Right lobe of liver (tissue), 6 donors: Measurements from ENCODE around the gene RNF141. TPM values are rescaled to one million over a fixed set of nuclear protein-coding genes. Genes with fewer than 3 reads are reported as not detected.
A peak's percentile ranks its signal among the peaks of the same experiment; 100 is the strongest.

Source experiments
- ATAC-seq, 4 donors: fragments of 200-7000 bp; cut with Tn5 transposase; one replicate each; pipeline ENCODE4 v1.9.1; 2020; ENCODE audit warnings: mild to moderate bottlenecking in 4 of 4, moderate library complexity in 4 of 4
- DNase-seq, 3 donors: peaks; one replicate each; pipeline ENCODE4 v3.0.0-alpha.2; 2020
- H3K27ac ChIP-seq, 3 donors: fragments of 200-600 bp; one replicate each; pipeline ENCODE4 v1.8.0; 2022
- H3K27me3 ChIP-seq, 2 donors: fragments of 200-600 bp; one replicate each; pipeline ENCODE4 v1.8.0; 2022
- H3K36me3 ChIP-seq, 4 donors: fragments of 200-600 bp; sonication (generic) in 1 of 4; one replicate each; pipeline versions ENCODE4 v1.5.1 to v1.8.0; 2017 to 2022; ENCODE audit warnings: control low read depth in 1 of 4
- H3K4me1 ChIP-seq, 4 donors: fragments of 200-600 bp; sonication (generic) in 1 of 4; one replicate each; pipeline versions ENCODE4 v1.5.1 to v1.8.0; 2017 to 2022; ENCODE audit warnings: control low read depth in 1 of 4
- H3K4me3 ChIP-seq, 3 donors: fragments of 200-600 bp; one replicate each; pipeline ENCODE4 v1.8.0; 2022
- H3K9me3 ChIP-seq, 4 donors: fragments of 200-600 bp; sonication (generic) in 1 of 4; one replicate each; pipeline versions ENCODE4 v1.5.1 to v1.8.0; 2017 to 2022; ENCODE audit warnings: control low read depth in 1 of 4
- POLR2A ChIP-seq: fragments of 450-650 bp; IDR thresholded peaks from one replicate; pipeline ENCODE4 v1.6.1; 2017; ENCODE audit warnings: antibody characterized with exemption, mild to moderate bottlenecking
- WGBS: methylation state at CpG from one replicate; pipeline ENCODE4 v1.1.6; 2018; ENCODE audit warnings: low coverage, low lambda C conversion rate; ENCODE audit not compliant: insufficient coverage; ENCODE audit errors: missing lambda C conversion rate; 5-methylcytosine and 5-hydroxymethylcytosine counted together
- intact Hi-C, 2 donors: fragments of 100-400 bp; cut with DNase I; formaldehyde crosslinking; loops; one replicate each; pipeline versions ENCODE4 v1.11.2 to v1.14.1; 2022
- total RNA-seq, 6 experiments: library from RNA; depleted of rRNA in 2 of 6; stranded (reverse); fragments of >200 nt in 2 of 6; fragmentation: NEBNext Ultra II Directional in 3 of 6; extraction: Animal tissue kit (Norgen Biotek cat#: 25700) in 3 of 6; gene quantifications; one replicate each; pipeline versions ENCODE4 v1.1.0 to v1.2.4, GENCODE V29; 2016 to 2023
- TF ChIP-seq, protein P1 (sequence below), 4 donors: fragments of 200-600 bp in 3 of 4; fragments of 450-650 bp in 1 of 4; IDR thresholded peaks; one replicate each; pipeline versions ENCODE4 v1.5.1 to v1.8.0; 2016 to 2022; ENCODE audit warnings: antibody characterized with exemption in 4 of 4, mild to moderate bottlenecking in 2 of 4
- donor health status: DM: no; HTN: yes; CAD: no.
- donor health status: DM: no; HTN: no; CAD: no.
- donor health status: DM: no; HTN: no; CAD: no.
- donor health status: DM: no; HTN: yes; CAD: no.
- donor health status: DM: no; HTN: yes; CAD: no.

RNF141 gene
- total RNA-seq, 6 experiments from 2014 or later, result 11.2 to 21.0 (median 15.1) TPM

DNA sequence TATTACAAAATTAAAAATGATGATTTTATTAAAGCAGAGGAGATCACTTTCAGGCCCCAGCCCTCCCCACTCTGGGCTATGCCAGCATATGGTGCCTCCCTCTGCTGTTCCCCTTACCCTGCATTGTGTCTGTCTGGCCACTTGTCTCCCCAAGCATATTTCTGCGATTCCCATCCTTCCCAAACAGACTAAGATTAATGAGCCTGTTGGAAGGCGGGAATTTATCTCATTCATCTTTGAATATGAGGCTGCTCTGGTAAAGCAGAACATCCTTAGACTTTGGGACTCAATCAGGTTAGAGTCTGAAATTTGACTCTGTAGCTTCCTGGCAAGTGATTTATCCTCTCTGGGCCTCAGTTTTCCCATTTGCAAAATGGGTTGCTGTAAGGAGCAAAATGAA, 60.2 kb downstream of the RNF141 start:
- 91% methylated on average over 2 of the region's 2 CpGs for WGBS
- no peak for TF ChIP-seq POLR2A
- TF ChIP-seq, protein P1, sequence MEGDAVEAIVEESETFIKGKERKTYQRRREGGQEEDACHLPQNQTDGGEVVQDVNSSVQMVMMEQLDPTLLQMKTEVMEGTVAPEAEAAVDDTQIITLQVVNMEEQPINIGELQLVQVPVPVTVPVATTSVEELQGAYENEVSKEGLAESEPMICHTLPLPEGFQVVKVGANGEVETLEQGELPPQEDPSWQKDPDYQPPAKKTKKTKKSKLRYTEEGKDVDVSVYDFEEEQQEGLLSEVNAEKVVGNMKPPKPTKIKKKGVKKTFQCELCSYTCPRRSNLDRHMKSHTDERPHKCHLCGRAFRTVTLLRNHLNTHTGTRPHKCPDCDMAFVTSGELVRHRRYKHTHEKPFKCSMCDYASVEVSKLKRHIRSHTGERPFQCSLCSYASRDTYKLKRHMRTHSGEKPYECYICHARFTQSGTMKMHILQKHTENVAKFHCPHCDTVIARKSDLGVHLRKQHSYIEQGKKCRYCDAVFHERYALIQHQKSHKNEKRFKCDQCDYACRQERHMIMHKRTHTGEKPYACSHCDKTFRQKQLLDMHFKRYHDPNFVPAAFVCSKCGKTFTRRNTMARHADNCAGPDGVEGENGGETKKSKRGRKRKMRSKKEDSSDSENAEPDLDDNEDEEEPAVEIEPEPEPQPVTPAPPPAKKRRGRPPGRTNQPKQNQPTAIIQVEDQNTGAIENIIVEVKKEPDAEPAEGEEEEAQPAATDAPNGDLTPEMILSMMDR (IDR thresholded peaks at IDR 0.05), result no peak
- H3K9me3 ChIP-seq, result no peaks in the 10 kb centered on the region
- H3K36me3 ChIP-seq, result no peaks in the 10 kb centered on the region
- DNase-seq (no peak), ATAC-seq (no peak)
- no peaks in the 10 kb centered on the region for H3K4me1 ChIP-seq
- intact Hi-C loops, result no loop called here
- H3K27me3 ChIP-seq, result no peaks in the 10 kb centered on the region
- H3K4me3 ChIP-seq, result no peak overlapping the region
- no peak overlapping the region for H3K27ac ChIP-seq

DNA sequence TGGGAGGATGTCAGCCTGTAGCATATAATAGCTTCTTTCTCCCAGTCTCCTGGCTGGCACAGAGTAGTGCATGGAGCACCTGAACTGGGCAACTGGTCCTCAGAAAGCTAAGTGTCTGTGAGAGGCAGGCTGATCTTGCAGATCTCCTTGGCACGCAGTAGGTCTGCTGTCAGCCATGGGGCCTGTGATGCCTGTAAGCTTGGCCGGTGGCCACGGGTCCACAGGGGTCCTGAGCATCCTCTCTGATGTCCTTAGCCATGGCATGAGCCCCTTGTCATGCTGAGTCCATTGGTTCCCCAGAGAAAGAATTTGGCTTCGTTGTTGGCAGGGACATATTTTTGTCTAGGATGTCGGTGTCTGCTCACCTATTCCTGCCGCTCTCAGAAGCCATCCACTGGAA, 61.0 kb downstream of the RNF141 start:
- Histone ChIP-seq H3K4me3 (no peak overlapping the region), H3K4me1 (no peaks in the 10 kb centered on the region), H3K27me3 (no peaks in the 10 kb centered on the region), H3K9me3 (no peaks in the 10 kb centered on the region), H3K27ac (no peak overlapping the region), H3K36me3 (no peaks in the 10 kb centered on the region)
- WGBS, result 100% methylated on average over 2 of the region's 6 CpGs
- DNase-seq (peak in 2 of 3 donors; percentile 3 to 39), ATAC-seq (no peak)
- intact Hi-C loops, result no loop called here
- TF ChIP-seq, protein P1 (IDR thresholded peaks at IDR 0.05), result no peak

DNA sequence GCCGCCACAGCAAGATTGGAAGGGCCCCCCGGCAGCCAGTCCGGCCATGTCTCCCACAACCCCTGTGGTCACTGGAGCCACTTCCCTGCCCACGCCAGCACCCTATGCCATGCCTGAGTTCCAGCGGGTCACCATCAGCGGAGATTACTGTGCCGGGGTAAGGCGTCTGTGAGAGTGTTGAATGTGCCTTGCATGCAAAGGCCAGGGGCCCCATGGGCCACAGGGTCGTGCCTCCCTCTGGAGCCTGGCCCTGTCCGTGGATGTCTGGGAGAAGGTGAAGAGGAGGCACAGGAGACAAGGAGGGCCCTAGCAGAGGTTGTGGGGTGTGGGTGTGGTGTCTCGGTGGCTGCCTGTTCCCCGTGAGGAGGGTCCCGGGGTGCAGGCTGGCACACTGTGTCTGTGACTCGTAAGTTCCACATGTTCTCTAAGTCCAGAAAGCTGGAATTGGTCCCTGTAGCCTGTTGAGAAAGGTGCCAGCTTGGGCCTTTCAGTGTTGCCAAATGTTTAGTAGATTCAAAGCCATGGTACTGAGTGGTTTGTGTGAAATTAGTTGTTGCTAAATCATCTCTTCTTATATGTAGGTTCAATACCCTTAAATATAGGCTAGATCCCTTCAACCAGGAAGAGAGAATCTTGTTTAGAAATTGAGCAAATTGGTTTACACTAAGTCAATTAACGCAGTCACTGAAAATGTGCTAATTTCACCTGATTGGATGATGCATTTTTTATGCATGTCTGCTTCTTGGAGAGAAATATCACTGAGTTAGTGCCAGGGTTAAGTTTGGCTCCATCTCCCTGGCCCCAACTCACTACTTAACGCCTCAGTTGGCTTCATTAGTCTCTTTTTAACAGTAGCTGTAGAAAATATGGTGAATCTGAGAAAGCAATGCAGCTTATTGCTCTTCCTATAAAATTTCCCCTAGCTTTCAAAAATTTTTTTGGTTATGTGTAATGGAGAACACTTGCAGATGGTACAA, 62.1 kb downstream of the RNF141 start:
- ATAC-seq (no peak), DNase-seq (peak in 1 of 3 donors; percentile 38)
- H3K36me3 ChIP-seq, result no peaks in the 10 kb centered on the region
- 94% methylated on average over 9 of the region's 16 CpGs for WGBS
- TF ChIP-seq, protein P1 (IDR thresholded peaks at IDR 0.05), result no peak
- TF ChIP-seq POLR2A, result no peak
- H3K27ac ChIP-seq, result no peak overlapping the region
- H3K4me1 ChIP-seq, result no peaks in the 10 kb centered on the region
- no peaks in the 10 kb centered on the region for H3K9me3 ChIP-seq
- no peak overlapping the region for H3K4me3 ChIP-seq
- no peaks in the 10 kb centered on the region for H3K27me3 ChIP-seq
- intact Hi-C loops, result no loop called here

DNA sequence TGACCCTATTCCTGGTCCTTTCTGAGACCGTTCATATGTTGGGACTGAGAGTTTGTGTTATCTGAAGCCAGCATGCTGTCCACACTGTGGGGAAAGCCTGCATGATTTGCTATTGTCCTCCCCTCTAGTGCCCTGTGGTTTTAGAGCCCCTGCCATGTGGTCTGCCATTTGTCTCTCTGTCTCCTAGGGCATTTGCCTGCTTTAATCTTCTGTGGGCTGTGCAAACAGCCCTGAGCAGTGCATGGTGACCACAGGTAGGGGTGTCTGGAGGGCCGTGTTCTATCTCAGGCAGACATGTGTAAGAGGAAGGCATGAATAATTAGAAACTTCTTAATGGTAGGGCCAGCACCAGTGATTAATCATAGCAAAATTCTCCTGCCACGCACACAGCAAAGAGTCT, 62.9 kb downstream of the RNF141 start:
- WGBS, result 100% methylated on average over 2 of the region's 3 CpGs
- DNase-seq, result no peak
- no peak overlapping the region for H3K27ac ChIP-seq
- no peaks in the 10 kb centered on the region for H3K4me1 ChIP-seq
- TF ChIP-seq, protein P1 (IDR thresholded peaks at IDR 0.05), result no peak
- TF ChIP-seq POLR2A, result no peak
- H3K4me3 ChIP-seq, result no peak overlapping the region
- H3K9me3 ChIP-seq, result no peaks in the 10 kb centered on the region
- no peak for ATAC-seq
- intact Hi-C loops, result no loop called here
- no peaks in the 10 kb centered on the region for H3K27me3 ChIP-seq
- no peaks in the 10 kb centered on the region for H3K36me3 ChIP-seq
